K562 (cell line): ENCODE measurements around the gene GPR32. TPM values are rescaled to one million over a fixed set of nuclear protein-coding genes. Genes with fewer than 3 reads are reported as not detected.
A peak's percentile ranks its signal among the peaks of the same experiment; 100 is the strongest.

Experiments used
- BCOR ChIP-seq: fragments of 450-650 bp; IDR thresholded peaks from 2 replicates; pipeline ENCODE4 v1.6.1; 2016
- C11orf30 ChIP-seq: fragments of 450-650 bp; IDR thresholded peaks from 2 replicates; pipeline ENCODE4 v1.6.1; 2016; ENCODE audit warnings: low read depth, mild to moderate bottlenecking
- CTCF ChIP-seq, 3 experiments: IDR thresholded peaks in 2 of 3; conservative IDR thresholded peaks in 1 of 3; 2 replicates each; pipeline ENCODE4 v1.5.1; 2011 to 2012; ENCODE audit warnings: low read length in 3 of 3, mild to moderate bottlenecking in 3 of 3, control low read depth in 2 of 3, improper control_type of control experiment in 1 of 3, inconsistent platforms in 1 of 3, low read depth in 1 of 3, mixed read lengths in 1 of 3, moderate library complexity in 1 of 3; ENCODE audit not compliant: insufficient read depth in 2 of 3
- ETV6 ChIP-seq, 3 experiments: fragments of 150-350 bp in 1 of 3; sonication (generic) in 1 of 3; formaldehyde crosslinking in 1 of 3; IDR thresholded peaks; 2 replicates each; pipeline versions ENCODE4 v1.6.1 to v1.8.0; 2014 to 2022; ENCODE audit warnings: borderline replicate concordance in 2 of 3, low read depth in 2 of 3, antibody characterized with exemption in 1 of 3, low read length in 1 of 3, mild to moderate bottlenecking in 1 of 3, missing genetic modification reagents in 1 of 3
- EWSR1 ChIP-seq: fragments of 450-650 bp; IDR thresholded peaks from 2 replicates; pipeline ENCODE4 v1.6.1; 2018; ENCODE audit warnings: borderline replicate concordance, mild to moderate bottlenecking, low read depth, moderate library complexity; ENCODE audit not compliant: partially characterized antibody
- EZH2 ChIP-seq: IDR thresholded peaks from 2 replicates; pipeline ENCODE4 v1.6.1; 2012; ENCODE audit warnings: low read depth, mild to moderate bottlenecking, inconsistent platforms, low read length, borderline replicate concordance
- FOXJ3 ChIP-seq: sonication (generic); formaldehyde crosslinking; IDR thresholded peaks from 2 replicates; pipeline ENCODE4 v1.4.0; 2020; ENCODE audit warnings: mild to moderate bottlenecking, missing genetic modification reagents
- FOXM1 ChIP-seq, 2 experiments: fragments of 450-650 bp in 1 of 2; sonication (generic) in 1 of 2; formaldehyde crosslinking in 1 of 2; IDR thresholded peaks; 2 replicates each; pipeline versions ENCODE4 v1.6.1 to v1.9.0; 2017 to 2022; ENCODE audit warnings: low read depth in 2 of 2, mild to moderate bottlenecking in 2 of 2, missing genetic modification reagents in 1 of 2, moderate library complexity in 1 of 2
- LCOR ChIP-seq: sonication (generic); formaldehyde crosslinking; IDR thresholded peaks from 2 replicates; pipeline ENCODE4 v1.8.0; 2022; ENCODE audit warnings: mild to moderate bottlenecking, missing genetic modification reagents
- NBN ChIP-seq: fragments of 450-650 bp; IDR thresholded peaks from 2 replicates; pipeline ENCODE4 v1.6.1; 2016; ENCODE audit warnings: low read depth, mild to moderate bottlenecking
- NFRKB ChIP-seq: fragments of 450-650 bp; IDR thresholded peaks from 2 replicates; pipeline ENCODE4 v1.6.1; 2016; ENCODE audit warnings: low read depth
- POLR2A ChIP-seq: fragments of 450-650 bp; conservative IDR thresholded peaks from 2 replicates; pipeline ENCODE4 v1.6.1; 2016
- RAD21 ChIP-seq, 2 experiments: fragments of 250-450 bp in 1 of 2; fragments of 450-650 bp in 1 of 2; sonication (Bioruptor Pico) in 1 of 2; formaldehyde crosslinking in 1 of 2; IDR thresholded peaks in 1 of 2; conservative IDR thresholded peaks in 1 of 2; 2 replicates each; pipeline versions ENCODE4 v1.4.0 to v1.8.0; 2020 to 2022; ENCODE audit warnings: mild to moderate bottlenecking in 2 of 2, moderate library complexity in 1 of 2
- RBM14 ChIP-seq: fragments of 200-400 bp; formaldehyde crosslinking; IDR thresholded peaks from 2 replicates; pipeline ENCODE4 v1.6.1; 2018; ENCODE audit warnings: low read depth, mild to moderate bottlenecking, low read length, moderate library complexity, borderline replicate concordance; ENCODE audit not compliant: insufficient read depth
- RBM22 ChIP-seq: fragments of 200-400 bp; formaldehyde crosslinking; IDR thresholded peaks from 2 replicates; pipeline ENCODE4 v1.6.1; 2018; ENCODE audit warnings: low read length, low read depth; ENCODE audit not compliant: poor library complexity, severe bottlenecking
- SAFB ChIP-seq: fragments of 200-400 bp; formaldehyde crosslinking; IDR thresholded peaks from 2 replicates; pipeline ENCODE4 v1.6.1; 2017; ENCODE audit warnings: low read depth, low read length, borderline replicate concordance
- SRSF9 ChIP-seq: fragments of 200-400 bp; formaldehyde crosslinking; IDR thresholded peaks from 2 replicates; pipeline ENCODE4 v1.6.1; 2017; ENCODE audit warnings: low read depth, low read length, borderline replicate concordance
- TCFL5 ChIP-seq: fragments of 250-450 bp; sonication (Bioruptor Pico); conservative IDR thresholded peaks from 2 replicates; pipeline ENCODE4 v1.6.1; 2021; ENCODE audit warnings: mild to moderate bottlenecking, moderate library complexity, matching md5 sums
- ZBTB5 ChIP-seq: fragments of 450-650 bp; IDR thresholded peaks from 2 replicates; pipeline ENCODE4 v1.6.1; 2017; ENCODE audit warnings: antibody characterized with exemption
- ZKSCAN3 ChIP-seq: fragments of 250-450 bp; sonication (Bioruptor Pico); IDR thresholded peaks from 2 replicates; pipeline ENCODE4 v1.4.0; 2020
- ZNF263 ChIP-seq: sonication (generic); formaldehyde crosslinking; IDR thresholded peaks from 2 replicates; pipeline ENCODE4 v1.8.0; 2022; ENCODE audit warnings: mild to moderate bottlenecking, missing genetic modification reagents, borderline replicate concordance
- ZZZ3 ChIP-seq: fragments of 450-650 bp; IDR thresholded peaks from 2 replicates; pipeline ENCODE4 v1.6.1; 2016; ENCODE audit warnings: antibody characterized with exemption, mild to moderate bottlenecking, moderate library complexity
- polyA plus RNA-seq, 8 experiments: library from polyadenylated mRNA; depleted of rRNA in 4 of 8; stranded (reverse) in 5 of 8; unstranded in 3 of 8; fragments of >200 nt; fragmentation: Nextera tagmentation in 2 of 8; fragmentation: Illumina TruSeq in 1 of 8; extraction: Ambion mirVana in 2 of 8; extraction: Trizol in 1 of 8; gene quantifications; 2 replicates each; pipeline versions ENCODE4 v1.2.1 to v1.2.3, GENCODE V29; 2011 to 2014; ENCODE audit warnings: inconsistent platforms in 1 of 8, missing spikeins in 1 of 8
- total RNA-seq, 7 experiments: library from RNA; depleted of rRNA in 6 of 7; stranded (reverse); fragments of >200 nt in 6 of 7; fragmentation: Illumina TruSeq in 2 of 7; extraction: Trizol in 2 of 7; gene quantifications; 2 replicates each; pipeline versions ENCODE4 v1.2.1 to v1.2.3, GENCODE V29; 2011 to 2021; ENCODE audit warnings: low replicate concordance in 1 of 7

The GPR32 gene
- total and polyA plus RNA-seq, 9 of the 15 experiments (the other 6 are each of a cell fraction or from before 2014, with no cell fraction given): not detected

- TF ChIP-seq ZBTB5: peak; percentile 91
- no peak for TF ChIP-seq EWSR1
- no peak for TF ChIP-seq RBM14
- TF ChIP-seq ZKSCAN3: no peak
- peak; percentile 82 for TF ChIP-seq BCOR
- TF ChIP-seq LCOR (CRISPR knock-in tag): no peak
- peak; percentile 77 for TF ChIP-seq SAFB
- no peak for TF ChIP-seq ETV6 (IDR thresholded peaks at IDR 0.05; ENCODE audit: borderline replicate concordance in 1 of 2, low read depth in 2 of 2, low read length in 1 of 2)
- TF ChIP-seq ETV6 (CRISPR knock-in tag; IDR thresholded peaks at IDR 0.05; ENCODE audit: borderline replicate concordance): no peak
- no peak; the same call in 1 of the 2 replicates for TF ChIP-seq C11orf30
- TF ChIP-seq RAD21 (CRISPR knock-in tag; conservative IDR thresholded peaks at IDR 0.05 in 1 of 2, IDR thresholded peaks at IDR 0.05 in 1 of 2): peak; percentile 82 to 83
- peak; percentile 87 to 96 (median 91) for TF ChIP-seq CTCF (IDR thresholded peaks at IDR 0.05 in 2 of 3, conservative IDR thresholded peaks at IDR 0.05 in 1 of 3; ENCODE audit: insufficient read depth in 2 of 3, low read depth in 1 of 3, low read length in 3 of 3)
- TF ChIP-seq ZNF263 (CRISPR knock-in tag): no peak; the same call in 1 of the 2 replicates
- TF ChIP-seq EZH2: no peak
- no peak for TF ChIP-seq FOXJ3 (CRISPR knock-in tag)
- no peak for TF ChIP-seq NFRKB
- TF ChIP-seq SRSF9: no peak
- no peak for TF ChIP-seq FOXM1 (IDR thresholded peaks at IDR 0.05; ENCODE audit: low read depth)
- TF ChIP-seq FOXM1 (CRISPR knock-in tag; IDR thresholded peaks at IDR 0.05; ENCODE audit: low read depth): no peak; the same call in 1 of the 2 replicates
- peak; percentile 86 for TF ChIP-seq POLR2A
- no peak for TF ChIP-seq ZZZ3
- TF ChIP-seq RBM22: no peak
- TF ChIP-seq TCFL5: no peak
- peak; percentile 81; the same call in 1 of the 2 replicates for TF ChIP-seq NBN
Measured at GRCh38 chr19:50724522-50725217, 45.6 kb upstream of the GPR32 start (continued).
